ENCODE results near the gene PI16. TPM values are rescaled to one million over a fixed set of nuclear protein-coding genes. Genes with fewer than 3 reads are reported as not detected.

Gene PI16
- total RNA-seq, 1 experiment from 2014 or later: 0.17 TPM

DNA sequence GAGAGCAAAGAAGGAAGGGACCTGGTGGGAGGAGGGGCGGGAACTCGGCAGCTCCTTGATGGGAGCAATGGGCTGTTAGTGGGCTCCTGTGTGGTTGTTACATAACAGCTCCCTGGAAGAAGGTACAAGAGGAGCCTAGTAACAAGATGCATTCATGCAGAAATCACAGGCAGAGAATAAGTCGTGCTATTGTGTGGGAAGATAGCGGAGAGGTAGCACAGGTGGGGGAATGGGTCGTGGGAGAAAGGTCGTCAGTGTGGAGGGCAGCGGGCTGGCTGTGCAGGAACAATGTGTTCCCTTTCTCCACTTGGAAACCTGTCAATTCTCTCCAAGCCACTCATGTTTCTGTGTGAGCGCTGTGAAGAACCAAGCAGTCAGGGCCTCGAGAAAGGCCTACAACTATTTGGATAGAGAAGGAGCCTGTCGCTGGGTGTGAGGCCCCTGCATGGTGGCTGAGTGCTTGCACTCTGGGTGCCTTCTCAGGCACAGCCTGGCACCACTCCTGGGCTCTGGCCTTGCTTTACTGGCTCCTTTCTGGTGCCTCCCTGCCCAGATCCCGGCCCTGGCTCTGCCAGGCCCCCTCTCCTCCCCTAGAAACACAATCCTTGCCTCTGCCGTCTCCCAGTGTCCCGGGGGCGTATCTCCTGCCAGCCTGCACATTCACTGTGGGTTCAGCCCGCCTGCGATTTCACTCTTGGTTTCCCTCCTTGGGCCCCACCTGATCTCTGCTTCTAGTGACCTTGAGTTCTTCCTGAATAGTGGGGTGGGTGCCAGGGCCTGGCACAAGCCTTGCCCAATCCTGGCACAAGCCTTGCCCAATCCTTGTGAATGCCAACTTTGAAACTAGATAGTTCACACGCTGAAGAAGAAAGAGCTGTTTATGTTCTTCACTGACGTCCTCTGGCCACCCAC is 43.5 kb downstream of the PI16 start:
- ATAC-seq (0 out of 2 replicates have a peak, but pooled peaks have one; percentile 43), DNase-seq (ENCODE audit: low spot score) (no peak)
- H3K27me3 Mint-ChIP-seq (ENCODE audit: low read depth): no peaks in the 10 kb centered on the region
- no peak overlapping the region for H3K27ac Mint-ChIP-seq
- H3K4me3 Mint-ChIP-seq: no peak overlapping the region
- POLR2A ChIA-PET: interaction anchor here (0.7 kb wide), 1 partner anchor 224 kb away, joined by 3 read pairs; no protein-coding TSS in a partner anchor
- no peaks in the 10 kb centered on the region for H3K36me3 Mint-ChIP-seq
- peaks cover 22% of the 10 kb centered on the region for H3K4me1 Mint-ChIP-seq
- no peaks in the 10 kb centered on the region for H3K9me3 Mint-ChIP-seq
- CTCF ChIA-PET: interaction anchor here (0.6 to 3.2 kb wide), 4 partner anchors 9 to 212 kb away, joined by 3 to 24 read pairs (median 4); no protein-coding TSS in a partner anchor
- TF ChIP-seq, protein P1, sequence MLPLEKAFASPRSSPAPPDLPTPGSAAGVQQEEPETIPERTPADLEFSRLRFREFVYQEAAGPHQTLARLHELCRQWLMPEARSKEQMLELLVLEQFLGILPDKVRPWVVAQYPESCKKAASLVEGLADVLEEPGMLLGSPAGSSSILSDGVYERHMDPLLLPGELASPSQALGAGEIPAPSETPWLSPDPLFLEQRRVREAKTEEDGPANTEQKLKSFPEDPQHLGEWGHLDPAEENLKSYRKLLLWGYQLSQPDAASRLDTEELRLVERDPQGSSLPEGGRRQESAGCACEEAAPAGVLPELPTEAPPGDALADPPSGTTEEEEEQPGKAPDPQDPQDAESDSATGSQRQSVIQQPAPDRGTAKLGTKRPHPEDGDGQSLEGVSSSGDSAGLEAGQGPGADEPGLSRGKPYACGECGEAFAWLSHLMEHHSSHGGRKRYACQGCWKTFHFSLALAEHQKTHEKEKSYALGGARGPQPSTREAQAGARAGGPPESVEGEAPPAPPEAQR (CRISPR knock-in tag; IDR thresholded peaks at IDR 0.05): no peak
- no peak for TF ChIP-seq IRF2 (CRISPR knock-in tag; IDR thresholded peaks at IDR 0.05; ENCODE audit: borderline replicate concordance, low read depth)
- no peak for TF ChIP-seq ZNF219 (CRISPR knock-in tag; IDR thresholded peaks at IDR 0.05; ENCODE audit: borderline replicate concordance)
- TF ChIP-seq, protein P2, sequence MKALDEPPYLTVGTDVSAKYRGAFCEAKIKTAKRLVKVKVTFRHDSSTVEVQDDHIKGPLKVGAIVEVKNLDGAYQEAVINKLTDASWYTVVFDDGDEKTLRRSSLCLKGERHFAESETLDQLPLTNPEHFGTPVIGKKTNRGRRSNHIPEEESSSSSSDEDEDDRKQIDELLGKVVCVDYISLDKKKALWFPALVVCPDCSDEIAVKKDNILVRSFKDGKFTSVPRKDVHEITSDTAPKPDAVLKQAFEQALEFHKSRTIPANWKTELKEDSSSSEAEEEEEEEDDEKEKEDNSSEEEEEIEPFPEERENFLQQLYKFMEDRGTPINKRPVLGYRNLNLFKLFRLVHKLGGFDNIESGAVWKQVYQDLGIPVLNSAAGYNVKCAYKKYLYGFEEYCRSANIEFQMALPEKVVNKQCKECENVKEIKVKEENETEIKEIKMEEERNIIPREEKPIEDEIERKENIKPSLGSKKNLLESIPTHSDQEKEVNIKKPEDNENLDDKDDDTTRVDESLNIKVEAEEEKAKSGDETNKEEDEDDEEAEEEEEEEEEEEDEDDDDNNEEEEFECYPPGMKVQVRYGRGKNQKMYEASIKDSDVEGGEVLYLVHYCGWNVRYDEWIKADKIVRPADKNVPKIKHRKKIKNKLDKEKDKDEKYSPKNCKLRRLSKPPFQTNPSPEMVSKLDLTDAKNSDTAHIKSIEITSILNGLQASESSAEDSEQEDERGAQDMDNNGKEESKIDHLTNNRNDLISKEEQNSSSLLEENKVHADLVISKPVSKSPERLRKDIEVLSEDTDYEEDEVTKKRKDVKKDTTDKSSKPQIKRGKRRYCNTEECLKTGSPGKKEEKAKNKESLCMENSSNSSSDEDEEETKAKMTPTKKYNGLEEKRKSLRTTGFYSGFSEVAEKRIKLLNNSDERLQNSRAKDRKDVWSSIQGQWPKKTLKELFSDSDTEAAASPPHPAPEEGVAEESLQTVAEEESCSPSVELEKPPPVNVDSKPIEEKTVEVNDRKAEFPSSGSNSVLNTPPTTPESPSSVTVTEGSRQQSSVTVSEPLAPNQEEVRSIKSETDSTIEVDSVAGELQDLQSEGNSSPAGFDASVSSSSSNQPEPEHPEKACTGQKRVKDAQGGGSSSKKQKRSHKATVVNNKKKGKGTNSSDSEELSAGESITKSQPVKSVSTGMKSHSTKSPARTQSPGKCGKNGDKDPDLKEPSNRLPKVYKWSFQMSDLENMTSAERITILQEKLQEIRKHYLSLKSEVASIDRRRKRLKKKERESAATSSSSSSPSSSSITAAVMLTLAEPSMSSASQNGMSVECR (CRISPR knock-in tag; IDR thresholded peaks at IDR 0.05; ENCODE audit: borderline replicate concordance): no peak
- TF ChIP-seq, protein P3, sequence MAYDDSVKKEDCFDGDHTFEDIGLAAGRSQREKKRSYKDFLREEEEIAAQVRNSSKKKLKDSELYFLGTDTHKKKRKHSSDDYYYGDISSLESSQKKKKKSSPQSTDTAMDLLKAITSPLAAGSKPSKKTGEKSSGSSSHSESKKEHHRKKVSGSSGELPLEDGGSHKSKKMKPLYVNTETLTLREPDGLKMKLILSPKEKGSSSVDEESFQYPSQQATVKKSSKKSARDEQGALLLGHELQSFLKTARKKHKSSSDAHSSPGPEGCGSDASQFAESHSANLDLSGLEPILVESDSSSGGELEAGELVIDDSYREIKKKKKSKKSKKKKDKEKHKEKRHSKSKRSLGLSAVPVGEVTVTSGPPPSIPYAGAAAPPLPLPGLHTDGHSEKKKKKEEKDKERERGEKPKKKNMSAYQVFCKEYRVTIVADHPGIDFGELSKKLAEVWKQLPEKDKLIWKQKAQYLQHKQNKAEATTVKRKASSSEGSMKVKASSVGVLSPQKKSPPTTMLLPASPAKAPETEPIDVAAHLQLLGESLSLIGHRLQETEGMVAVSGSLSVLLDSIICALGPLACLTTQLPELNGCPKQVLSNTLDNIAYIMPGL (CRISPR knock-in tag; IDR thresholded peaks at IDR 0.05): no peak
- no peak for TF ChIP-seq JAZF1 (CRISPR knock-in tag; IDR thresholded peaks at IDR 0.05)
- TF ChIP-seq, protein P4, sequence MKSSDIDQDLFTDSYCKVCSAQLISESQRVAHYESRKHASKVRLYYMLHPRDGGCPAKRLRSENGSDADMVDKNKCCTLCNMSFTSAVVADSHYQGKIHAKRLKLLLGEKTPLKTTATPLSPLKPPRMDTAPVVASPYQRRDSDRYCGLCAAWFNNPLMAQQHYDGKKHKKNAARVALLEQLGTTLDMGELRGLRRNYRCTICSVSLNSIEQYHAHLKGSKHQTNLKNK (CRISPR knock-in tag; IDR thresholded peaks at IDR 0.05): no peak
- TF ChIP-seq, protein P5, sequence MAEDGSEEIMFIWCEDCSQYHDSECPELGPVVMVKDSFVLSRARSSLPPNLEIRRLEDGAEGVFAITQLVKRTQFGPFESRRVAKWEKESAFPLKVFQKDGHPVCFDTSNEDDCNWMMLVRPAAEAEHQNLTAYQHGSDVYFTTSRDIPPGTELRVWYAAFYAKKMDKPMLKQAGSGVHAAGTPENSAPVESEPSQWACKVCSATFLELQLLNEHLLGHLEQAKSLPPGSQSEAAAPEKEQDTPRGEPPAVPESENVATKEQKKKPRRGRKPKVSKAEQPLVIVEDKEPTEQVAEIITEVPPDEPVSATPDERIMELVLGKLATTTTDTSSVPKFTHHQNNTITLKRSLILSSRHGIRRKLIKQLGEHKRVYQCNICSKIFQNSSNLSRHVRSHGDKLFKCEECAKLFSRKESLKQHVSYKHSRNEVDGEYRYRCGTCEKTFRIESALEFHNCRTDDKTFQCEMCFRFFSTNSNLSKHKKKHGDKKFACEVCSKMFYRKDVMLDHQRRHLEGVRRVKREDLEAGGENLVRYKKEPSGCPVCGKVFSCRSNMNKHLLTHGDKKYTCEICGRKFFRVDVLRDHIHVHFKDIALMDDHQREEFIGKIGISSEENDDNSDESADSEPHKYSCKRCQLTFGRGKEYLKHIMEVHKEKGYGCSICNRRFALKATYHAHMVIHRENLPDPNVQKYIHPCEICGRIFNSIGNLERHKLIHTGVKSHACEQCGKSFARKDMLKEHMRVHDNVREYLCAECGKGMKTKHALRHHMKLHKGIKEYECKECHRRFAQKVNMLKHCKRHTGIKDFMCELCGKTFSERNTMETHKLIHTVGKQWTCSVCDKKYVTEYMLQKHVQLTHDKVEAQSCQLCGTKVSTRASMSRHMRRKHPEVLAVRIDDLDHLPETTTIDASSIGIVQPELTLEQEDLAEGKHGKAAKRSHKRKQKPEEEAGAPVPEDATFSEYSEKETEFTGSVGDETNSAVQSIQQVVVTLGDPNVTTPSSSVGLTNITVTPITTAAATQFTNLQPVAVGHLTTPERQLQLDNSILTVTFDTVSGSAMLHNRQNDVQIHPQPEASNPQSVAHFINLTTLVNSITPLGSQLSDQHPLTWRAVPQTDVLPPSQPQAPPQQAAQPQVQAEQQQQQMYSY (CRISPR knock-in tag; IDR thresholded peaks at IDR 0.05): no peak
- no peak for TF ChIP-seq SP1 (CRISPR knock-in tag; conservative IDR thresholded peaks at IDR 0.05)
- TF ChIP-seq, protein P6, sequence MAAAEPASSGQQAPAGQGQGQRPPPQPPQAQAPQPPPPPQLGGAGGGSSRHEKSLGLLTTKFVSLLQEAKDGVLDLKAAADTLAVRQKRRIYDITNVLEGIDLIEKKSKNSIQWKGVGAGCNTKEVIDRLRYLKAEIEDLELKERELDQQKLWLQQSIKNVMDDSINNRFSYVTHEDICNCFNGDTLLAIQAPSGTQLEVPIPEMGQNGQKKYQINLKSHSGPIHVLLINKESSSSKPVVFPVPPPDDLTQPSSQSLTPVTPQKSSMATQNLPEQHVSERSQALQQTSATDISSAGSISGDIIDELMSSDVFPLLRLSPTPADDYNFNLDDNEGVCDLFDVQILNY (CRISPR knock-in tag; IDR thresholded peaks at IDR 0.05): no peak
- TF ChIP-seq JUN (CRISPR knock-in tag; IDR thresholded peaks at IDR 0.05): no peak
- TF ChIP-seq CREB1 (CRISPR knock-in tag; IDR thresholded peaks at IDR 0.05): no peak
- no peak for TF ChIP-seq ZNF396 (CRISPR knock-in tag; IDR thresholded peaks at IDR 0.05; ENCODE audit: borderline replicate concordance)
- no peak for TF ChIP-seq ZNF138 (CRISPR knock-in tag; conservative IDR thresholded peaks at IDR 0.05)
- no peak for TF ChIP-seq ZNF317 (CRISPR knock-in tag; IDR thresholded peaks at IDR 0.05; ENCODE audit: borderline replicate concordance, low read depth)
- TF ChIP-seq, protein P7, sequence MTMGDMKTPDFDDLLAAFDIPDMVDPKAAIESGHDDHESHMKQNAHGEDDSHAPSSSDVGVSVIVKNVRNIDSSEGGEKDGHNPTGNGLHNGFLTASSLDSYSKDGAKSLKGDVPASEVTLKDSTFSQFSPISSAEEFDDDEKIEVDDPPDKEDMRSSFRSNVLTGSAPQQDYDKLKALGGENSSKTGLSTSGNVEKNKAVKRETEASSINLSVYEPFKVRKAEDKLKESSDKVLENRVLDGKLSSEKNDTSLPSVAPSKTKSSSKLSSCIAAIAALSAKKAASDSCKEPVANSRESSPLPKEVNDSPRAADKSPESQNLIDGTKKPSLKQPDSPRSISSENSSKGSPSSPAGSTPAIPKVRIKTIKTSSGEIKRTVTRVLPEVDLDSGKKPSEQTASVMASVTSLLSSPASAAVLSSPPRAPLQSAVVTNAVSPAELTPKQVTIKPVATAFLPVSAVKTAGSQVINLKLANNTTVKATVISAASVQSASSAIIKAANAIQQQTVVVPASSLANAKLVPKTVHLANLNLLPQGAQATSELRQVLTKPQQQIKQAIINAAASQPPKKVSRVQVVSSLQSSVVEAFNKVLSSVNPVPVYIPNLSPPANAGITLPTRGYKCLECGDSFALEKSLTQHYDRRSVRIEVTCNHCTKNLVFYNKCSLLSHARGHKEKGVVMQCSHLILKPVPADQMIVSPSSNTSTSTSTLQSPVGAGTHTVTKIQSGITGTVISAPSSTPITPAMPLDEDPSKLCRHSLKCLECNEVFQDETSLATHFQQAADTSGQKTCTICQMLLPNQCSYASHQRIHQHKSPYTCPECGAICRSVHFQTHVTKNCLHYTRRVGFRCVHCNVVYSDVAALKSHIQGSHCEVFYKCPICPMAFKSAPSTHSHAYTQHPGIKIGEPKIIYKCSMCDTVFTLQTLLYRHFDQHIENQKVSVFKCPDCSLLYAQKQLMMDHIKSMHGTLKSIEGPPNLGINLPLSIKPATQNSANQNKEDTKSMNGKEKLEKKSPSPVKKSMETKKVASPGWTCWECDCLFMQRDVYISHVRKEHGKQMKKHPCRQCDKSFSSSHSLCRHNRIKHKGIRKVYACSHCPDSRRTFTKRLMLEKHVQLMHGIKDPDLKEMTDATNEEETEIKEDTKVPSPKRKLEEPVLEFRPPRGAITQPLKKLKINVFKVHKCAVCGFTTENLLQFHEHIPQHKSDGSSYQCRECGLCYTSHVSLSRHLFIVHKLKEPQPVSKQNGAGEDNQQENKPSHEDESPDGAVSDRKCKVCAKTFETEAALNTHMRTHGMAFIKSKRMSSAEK (CRISPR knock-in tag; IDR thresholded peaks at IDR 0.05; ENCODE audit: borderline replicate concordance): no peak
- no peak for TF ChIP-seq ESRRA (CRISPR knock-in tag; IDR thresholded peaks at IDR 0.05; ENCODE audit: borderline replicate concordance)
- no peak for TF ChIP-seq CBFB (CRISPR knock-in tag; IDR thresholded peaks at IDR 0.05; ENCODE audit: low read depth)
- no peak for TF ChIP-seq ZNF232 (CRISPR knock-in tag; IDR thresholded peaks at IDR 0.05)
